SU-DHL-6 (cell line): ENCODE data around the gene MYB.

ENCODE experiments used
- H2AFZ ChIP-seq: fragments of 200-600 bp; sonication (generic); 2 replicates; pipeline ENCODE4 v1.6.1; 2014; ENCODE audit warnings: low read depth, mild to moderate bottlenecking, moderate library complexity, mixed read lengths, antibody characterized with exemption, low read length; ENCODE audit not compliant: severe bottlenecking
- H3F3A ChIP-seq: fragments of 200-600 bp; shearing (Covaris generic); 2 replicates; pipeline ENCODE4 v1.6.0; 2016; ENCODE audit warnings: antibody characterized with exemption, mild to moderate bottlenecking; ENCODE audit not compliant: insufficient read depth
- H3K27ac ChIP-seq: fragments of 200-600 bp; sonication (generic); 2 replicates; pipeline ENCODE4 v1.5.1; 2016; ENCODE audit warnings: low read depth, mild to moderate bottlenecking, low read length, moderate library complexity, mixed read lengths
- H3K27me3 ChIP-seq: fragments of 200-600 bp; sonication (generic), shearing (Covaris generic); 2 replicates; pipeline ENCODE4 v1.6.0; 2014; ENCODE audit warnings: mild to moderate bottlenecking, low read length
- H3K36me3 ChIP-seq: fragments of 200-600 bp; sonication (generic); 2 replicates; pipeline ENCODE4 v1.6.1; 2014; ENCODE audit warnings: mild to moderate bottlenecking, low read length, mixed read lengths
- H3K4me2 ChIP-seq: fragments of 300-600, 200-600 bp; shearing (Covaris generic), sonication (generic); 2 replicates; pipeline ENCODE4 v1.6.0; 2014; ENCODE audit warnings: low read length, low read depth, mild to moderate bottlenecking; ENCODE audit not compliant: poor library complexity, severe bottlenecking
- H3K4me3 ChIP-seq: fragments of 200-600 bp; sonication (generic); 2 replicates; pipeline ENCODE4 v1.5.1; 2014; ENCODE audit warnings: antibody characterized with exemption, low read length, mild to moderate bottlenecking, mixed read lengths; ENCODE audit not compliant: insufficient read depth, poor library complexity, severe bottlenecking
- H3K79me2 ChIP-seq: fragments of 200-600 bp; sonication (generic); 2 replicates; pipeline ENCODE4 v1.6.1; 2014; ENCODE audit warnings: mild to moderate bottlenecking, low read length, moderate library complexity; ENCODE audit not compliant: insufficient read depth
- H3K9ac ChIP-seq: fragments of 200-600 bp; sonication (generic); 2 replicates; pipeline ENCODE4 v1.7.0; 2014; ENCODE audit warnings: mild to moderate bottlenecking, low read length
- H3K9me2 ChIP-seq: fragments of 200-600 bp; sonication (generic); replicated peaks from 2 replicates; pipeline ENCODE4 v1.6.1; 2014; ENCODE audit warnings: low read length; ENCODE audit not compliant: insufficient read depth
- H3K9me3 ChIP-seq: fragments of 200-600 bp; sonication (generic); 2 replicates; pipeline ENCODE4 v1.6.1; 2014; ENCODE audit warnings: low read length, mixed read lengths; ENCODE audit not compliant: insufficient read depth
- H4K20me1 ChIP-seq: fragments of 200-600 bp; sonication (generic); 2 replicates; pipeline ENCODE4 v1.6.1; 2014; ENCODE audit warnings: low read depth, mild to moderate bottlenecking, antibody characterized with exemption, low read length, moderate library complexity, mixed read lengths
- CTCF ChIP-seq: fragments of 200-600 bp; sonication (generic); IDR thresholded peaks from one replicate; pipeline ENCODE4 v1.5.1; 2017; ENCODE audit warnings: antibody characterized with exemption, mild to moderate bottlenecking, low read length, moderate library complexity; ENCODE audit not compliant: insufficient read depth, poor library complexity, severe bottlenecking
- EZH2phosphoT487 ChIP-seq: fragments of 200-600 bp; sonication (generic), shearing (Covaris generic); conservative IDR thresholded peaks from 2 replicates; pipeline ENCODE4 v1.6.1; 2018; ENCODE audit warnings: mild to moderate bottlenecking, antibody characterized with exemption, low read length, moderate library complexity, mixed read lengths

Gene MYB

GRCh38 chr6:135227349-135227748, 46.2 kb downstream of the MYB start:
- H3F3A ChIP-seq = no peaks in the 10 kb centered on the region
- no peak overlapping the region for H2AFZ ChIP-seq
- no peak overlapping the region for H3K4me3 ChIP-seq
- H3K9ac ChIP-seq = no peak overlapping the region
- no peaks in the 10 kb centered on the region for H4K20me1 ChIP-seq
- no peaks in the 10 kb centered on the region for H3K9me3 ChIP-seq
- H3K36me3 ChIP-seq = no peaks in the 10 kb centered on the region
- no peak overlapping the region for H3K4me2 ChIP-seq
- TF ChIP-seq CTCF (no peak), EZH2phosphoT487 (no peak)
- H3K27me3 ChIP-seq = no peaks in the 10 kb centered on the region
- no peaks in the 10 kb centered on the region for H3K79me2 ChIP-seq
- no peaks in the 10 kb centered on the region for H3K9me2 ChIP-seq
- no peak overlapping the region for H3K27ac ChIP-seq

GRCh38 chr6:135227758-135228157, 46.6 kb downstream of the MYB start:
- H4K20me1 ChIP-seq = no peaks in the 10 kb centered on the region
- H3K27ac ChIP-seq = no peak overlapping the region
- no peaks in the 10 kb centered on the region for H3F3A ChIP-seq
- H3K4me3 ChIP-seq = no peak overlapping the region
- no peaks in the 10 kb centered on the region for H3K9me3 ChIP-seq
- no peaks in the 10 kb centered on the region for H3K27me3 ChIP-seq
- no peaks in the 10 kb centered on the region for H3K36me3 ChIP-seq
- no peaks in the 10 kb centered on the region for H3K9me2 ChIP-seq
- H3K4me2 ChIP-seq = no peak overlapping the region
- no peak overlapping the region for H3K9ac ChIP-seq
- H2AFZ ChIP-seq = no peak overlapping the region
- no peak for TF ChIP-seq CTCF
- no peak for TF ChIP-seq EZH2phosphoT487
- H3K79me2 ChIP-seq = no peaks in the 10 kb centered on the region

GRCh38 chr6:135228486-135228885, 47.4 kb downstream of the MYB start:
- H2AFZ ChIP-seq = no peak overlapping the region
- no peak overlapping the region for H3K9ac ChIP-seq
- TF ChIP-seq EZH2phosphoT487 = no peak
- TF ChIP-seq CTCF = no peak

More at GRCh38 chr6:135228486-135228885, 47.4 kb downstream of the MYB start:
- no peaks in the 10 kb centered on the region for H3F3A ChIP-seq
- no peaks in the 10 kb centered on the region for H3K36me3 ChIP-seq
- no peaks in the 10 kb centered on the region for H3K79me2 ChIP-seq
- H4K20me1 ChIP-seq = no peaks in the 10 kb centered on the region
- no peak overlapping the region for H3K4me2 ChIP-seq
- H3K4me3 ChIP-seq = no peak overlapping the region
- no peaks in the 10 kb centered on the region for H3K9me2 ChIP-seq
- H3K27me3 ChIP-seq = no peaks in the 10 kb centered on the region
- no peak overlapping the region for H3K27ac ChIP-seq
- no peaks in the 10 kb centered on the region for H3K9me3 ChIP-seq
